ENCODE data around the gene PDZRN4.

DNA sequence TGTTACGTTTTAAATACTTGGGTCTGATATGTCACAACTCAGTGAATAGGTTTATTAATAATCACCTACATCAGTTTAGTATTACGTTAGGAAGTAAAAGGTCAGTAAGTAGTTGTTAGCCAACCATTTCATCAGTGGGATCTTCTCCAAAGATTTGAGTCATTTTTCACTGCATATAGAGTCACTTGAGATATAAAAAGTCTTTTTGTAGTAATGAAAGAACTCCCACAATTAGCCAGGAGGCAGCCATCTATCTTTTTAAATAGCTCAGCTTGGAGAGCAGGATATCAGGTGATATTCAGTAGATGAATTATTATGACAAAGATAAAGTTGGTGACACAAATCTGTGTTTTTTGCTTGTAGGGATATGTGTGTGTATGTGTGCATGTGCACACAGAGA is 309.3 kb downstream of the PDZRN4 start:
- TF ChIP-seq, protein P1, sequence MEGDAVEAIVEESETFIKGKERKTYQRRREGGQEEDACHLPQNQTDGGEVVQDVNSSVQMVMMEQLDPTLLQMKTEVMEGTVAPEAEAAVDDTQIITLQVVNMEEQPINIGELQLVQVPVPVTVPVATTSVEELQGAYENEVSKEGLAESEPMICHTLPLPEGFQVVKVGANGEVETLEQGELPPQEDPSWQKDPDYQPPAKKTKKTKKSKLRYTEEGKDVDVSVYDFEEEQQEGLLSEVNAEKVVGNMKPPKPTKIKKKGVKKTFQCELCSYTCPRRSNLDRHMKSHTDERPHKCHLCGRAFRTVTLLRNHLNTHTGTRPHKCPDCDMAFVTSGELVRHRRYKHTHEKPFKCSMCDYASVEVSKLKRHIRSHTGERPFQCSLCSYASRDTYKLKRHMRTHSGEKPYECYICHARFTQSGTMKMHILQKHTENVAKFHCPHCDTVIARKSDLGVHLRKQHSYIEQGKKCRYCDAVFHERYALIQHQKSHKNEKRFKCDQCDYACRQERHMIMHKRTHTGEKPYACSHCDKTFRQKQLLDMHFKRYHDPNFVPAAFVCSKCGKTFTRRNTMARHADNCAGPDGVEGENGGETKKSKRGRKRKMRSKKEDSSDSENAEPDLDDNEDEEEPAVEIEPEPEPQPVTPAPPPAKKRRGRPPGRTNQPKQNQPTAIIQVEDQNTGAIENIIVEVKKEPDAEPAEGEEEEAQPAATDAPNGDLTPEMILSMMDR (IDR thresholded peaks at IDR 0.05): no peak
- TF ChIP-seq POLR2A (IDR thresholded peaks at IDR 0.05) (no peak), POLR2AphosphoS5 (IDR thresholded peaks at IDR 0.05; ENCODE audit: insufficient read depth in 1 of 2, low read depth in 1 of 2) (no peak)
